G401.6 (cell line): ENCODE data around the gene ANKDD1A.

ENCODE experiments used
- FAIRE-seq: peaks from 2 replicates; lab custom pipeline; 2012; peaks lifted over from hg19 to GRCh38; lab: Jason Lieb, UNC

The ANKDD1A gene

GRCh38 chr15:64896371-64897069, 15.2 kb upstream of the ANKDD1A start:
- no peak for FAIRE-seq

GRCh38 chr15:64897345-64897985, 14.2 kb upstream of the ANKDD1A start:
- no peak for FAIRE-seq

- FAIRE-seq: no peak
These were observed 13.3 kb upstream of the ANKDD1A start for GRCh38 chr15:64898406-64898805.

- no peak for FAIRE-seq
These were observed 10.6 kb upstream of the ANKDD1A start for GRCh38 chr15:64901141-64901540.

GRCh38 chr15:64901914-64902313, 9.8 kb upstream of the ANKDD1A start:
- FAIRE-seq: no peak

- no peak for FAIRE-seq
These were observed 8.8 kb upstream of the ANKDD1A start for GRCh38 chr15:64902863-64903262.

- no peak for FAIRE-seq
These were observed 8.3 kb upstream of the ANKDD1A start for GRCh38 chr15:64903326-64903950.

- FAIRE-seq: no peak
These were observed 7.5 kb upstream of the ANKDD1A start for GRCh38 chr15:64904189-64904588.

GRCh38 chr15:64905119-64905831, 6.4 kb upstream of the ANKDD1A start:
- FAIRE-seq: no peak

GRCh38 chr15:64905941-64906340, 5.8 kb upstream of the ANKDD1A start:
- FAIRE-seq: no peak

- no peak for FAIRE-seq
These were observed 5.3 kb upstream of the ANKDD1A start for GRCh38 chr15:64906402-64906801.

GRCh38 chr15:64907991-64908390, 3.7 kb upstream of the ANKDD1A start:
- FAIRE-seq: no peak

GRCh38 chr15:64909546-64909945, 2.2 kb upstream of the ANKDD1A start:
- FAIRE-seq: no peak

- no peak for FAIRE-seq
These were observed 950 bp downstream of the ANKDD1A start for GRCh38 chr15:64912379-64913325.

- no peak for FAIRE-seq
These were observed 4.0 kb downstream of the ANKDD1A start for GRCh38 chr15:64915518-64916227.

- FAIRE-seq: no peak
These were observed 4.7 kb downstream of the ANKDD1A start for GRCh38 chr15:64916365-64916764.

GRCh38 chr15:64917211-64917610, 5.5 kb downstream of the ANKDD1A start:
- no peak for FAIRE-seq

GRCh38 chr15:64919721-64920120, 8.0 kb downstream of the ANKDD1A start:
- no peak for FAIRE-seq

- FAIRE-seq: no peak
These were observed 10.0 kb downstream of the ANKDD1A start for GRCh38 chr15:64921711-64922110.

GRCh38 chr15:64923546-64923945, 11.8 kb downstream of the ANKDD1A start:
- FAIRE-seq: no peak
